Neural progenitor cell (in vitro differentiated cells): ENCODE measurements around the gene SLAMF7.

Experiments used
- CTCF ChIP-seq: fragments of 200-600 bp; sonication (generic); IDR thresholded peaks from 2 replicates; pipeline ENCODE4 v1.5.1; 2017; ENCODE audit warnings: antibody characterized with exemption, mild to moderate bottlenecking
- EZH2 ChIP-seq: fragments of 200-600 bp; sonication (generic); IDR thresholded peaks from 2 replicates; pipeline ENCODE4 v1.6.1; 2017; ENCODE audit warnings: antibody characterized with exemption, mild to moderate bottlenecking, moderate library complexity
- EZH2phosphoT487 ChIP-seq: fragments of 200-600 bp; sonication (generic); IDR thresholded peaks from 2 replicates; pipeline ENCODE4 v1.6.1; 2017; ENCODE audit warnings: antibody characterized with exemption

DNA sequence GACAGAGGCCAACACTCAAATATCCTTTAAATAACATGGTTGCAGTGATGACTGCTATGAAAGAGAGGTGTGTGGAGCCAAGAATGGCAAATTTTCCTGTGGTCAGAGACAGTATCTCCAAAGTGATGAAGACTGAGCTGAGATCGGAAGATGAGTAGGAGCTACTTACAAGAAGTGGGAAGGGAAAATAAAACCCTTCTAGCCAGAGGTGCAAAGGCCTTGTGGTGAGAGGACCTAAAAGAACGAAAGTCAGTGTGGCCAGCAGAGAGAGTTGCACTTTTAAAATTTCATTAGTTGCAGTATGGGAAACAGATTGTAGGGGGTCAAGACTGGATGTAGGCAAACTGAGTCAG, 17.8 kb downstream of the SLAMF7 start:
- TF ChIP-seq CTCF (no peak), EZH2 (no peak), EZH2phosphoT487 (no peak)
